ENCODE data around the gene PCDHGA1.
A peak's percentile ranks its signal among the peaks of the same experiment; 100 is the strongest.
"Not testable (repeated sequence)": the region's sequence is repeated elsewhere in the genome, so short reads cannot be mapped to it uniquely, and the experiment has no call there.

PCDHGA1 gene

GRCh38 chr5:141417494-141418172, 87.3 kb downstream of the PCDHGA1 start, which contains the start of gene PCDHGB7:
TSS of gene PCDHGB7 (plus strand) at chr5:141417677. CDS start at chr5:141417860, 183 bp downstream.
- peak; percentile 50 for TF ChIP-seq CTCF (conservative IDR thresholded peaks at IDR 0.05)
- H3K27ac ChIP-seq, result not testable (repeated sequence)

GRCh38 chr5:141419074-141419880, 89.0 kb downstream of the PCDHGA1 start:
- TF ChIP-seq CTCF (conservative IDR thresholded peaks at IDR 0.05), result no peak
- no peak overlapping the region for H3K27ac ChIP-seq

GRCh38 chr5:141420855-141421488, 90.7 kb downstream of the PCDHGA1 start, which contains the start of gene PCDHGA11:
TSS of gene PCDHGA11 (plus strand) at chr5:141421051. CDS start at chr5:141421228, 177 bp downstream.
- H3K27ac ChIP-seq, result no peak within 1 kb of the TSS
- 0 out of 2 replicates have a peak, but pooled peaks have one; percentile 5 for TF ChIP-seq CTCF (conservative IDR thresholded peaks at IDR 0.05)

GRCh38 chr5:141421489-141421855, 91.2 kb downstream of the PCDHGA1 start:
- no peak for TF ChIP-seq CTCF (conservative IDR thresholded peaks at IDR 0.05)
- no peak overlapping the region for H3K27ac ChIP-seq

GRCh38 chr5:141422742-141423291, 92.5 kb downstream of the PCDHGA1 start:
- no peak for TF ChIP-seq CTCF (conservative IDR thresholded peaks at IDR 0.05)
- H3K27ac ChIP-seq, result no peak overlapping the region

GRCh38 chr5:141427783-141428426, 97.6 kb downstream of the PCDHGA1 start:
- no peak for TF ChIP-seq CTCF (conservative IDR thresholded peaks at IDR 0.05)
- no peak overlapping the region for H3K27ac ChIP-seq

All from VCaP (cell line).